ENCODE data around the gene ELP1. TPM values are rescaled to one million over a fixed set of nuclear protein-coding genes. Genes with fewer than 3 reads are reported as not detected.

Gene ELP1
- total and polyA plus RNA-seq, 5 experiments from 2014 or later = 12.8 to 38.8 (median 19.6) TPM

- H3K4me1 Mint-ChIP-seq = no peaks in the 10 kb centered on the region
- ATAC-seq = no peak
- DNase-seq = no peak
- peak overlapping the region in 1 of 10 donors; percentile 7 for H3K27ac Mint-ChIP-seq
- POLR2A ChIA-PET = no interaction called here
- H3K36me3 Mint-ChIP-seq = peaks cover 24 to 72% (median 48%) of the 10 kb centered on the region in 3 donors
- H3K27me3 Mint-ChIP-seq = no peaks in the 10 kb centered on the region
- no peak overlapping the region for H3K4me3 Mint-ChIP-seq
- H3K9me3 Mint-ChIP-seq = peaks cover 0 to 6% (median 0%) of the 10 kb centered on the region in 9 donors
These were observed 64.7 kb downstream of the ELP1 start for GRCh38 chr9:108869092-108869725.

DNA sequence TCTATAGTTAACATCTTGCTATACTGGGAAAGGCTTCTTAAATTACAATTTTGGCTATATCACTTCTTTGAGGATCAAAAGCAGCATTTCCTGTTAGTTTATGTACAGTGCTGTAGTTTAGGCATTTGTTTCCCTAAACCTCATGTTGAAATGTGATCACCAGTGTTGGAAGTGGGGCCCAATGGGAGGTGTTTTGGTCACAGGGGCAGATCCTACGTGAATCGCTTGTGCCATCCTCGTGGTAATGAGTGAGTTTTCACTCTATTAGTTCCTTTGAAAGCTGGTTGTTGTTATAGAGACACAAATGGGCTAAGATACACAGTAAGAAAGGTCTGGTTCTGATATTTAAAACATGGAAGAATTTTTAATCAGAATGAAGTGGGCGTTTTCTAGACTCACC, 66.1 kb downstream of the ELP1 start:
- Mint-ChIP-seq H3K36me3 (peaks cover 22 to 58% (median 35%) of the 10 kb centered on the region in 3 donors), H3K9me3 (peaks cover 0 to 6% (median 0%) of the 10 kb centered on the region in 9 donors), H3K27me3 (no peaks in the 10 kb centered on the region), H3K4me1 (no peaks in the 10 kb centered on the region), H3K4me3 (no peak overlapping the region), H3K27ac (no peak overlapping the region)
- no peak for ATAC-seq
- POLR2A ChIA-PET = no interaction called here
- DNase-seq = no peak

DNA sequence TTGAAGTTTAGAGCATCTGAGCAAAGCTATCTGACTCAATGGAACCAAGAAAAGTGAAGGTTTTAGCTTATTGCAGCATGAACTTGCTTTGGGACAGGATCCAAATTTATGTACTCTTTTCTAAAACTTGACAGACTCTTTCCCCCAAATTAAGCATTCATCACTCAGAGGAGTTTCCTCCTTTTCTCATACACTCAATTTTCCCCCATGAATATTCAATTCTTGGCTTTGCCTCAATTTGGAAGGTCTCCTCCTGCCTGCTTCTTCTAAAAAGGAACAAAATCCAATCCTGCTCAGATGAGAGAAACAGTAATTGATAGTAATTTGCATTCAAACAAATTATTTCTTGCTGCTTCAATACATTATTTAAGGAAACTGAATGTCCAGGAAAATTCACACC, 66.8 kb downstream of the ELP1 start:
- Mint-ChIP-seq H3K9me3 (peaks cover 0 to 6% (median 0%) of the 10 kb centered on the region in 9 donors), H3K36me3 (peaks cover 22 to 53% (median 30%) of the 10 kb centered on the region in 3 donors), H3K27me3 (no peaks in the 10 kb centered on the region), H3K27ac (no peak overlapping the region), H3K4me1 (no peaks in the 10 kb centered on the region), H3K4me3 (no peak overlapping the region)
- DNase-seq (no peak), ATAC-seq (no peak)
- POLR2A ChIA-PET = no interaction called here

GRCh38 chr9:108866001-108866420, 67.9 kb downstream of the ELP1 start:
- DNase-seq = no peak
- POLR2A ChIA-PET = no interaction called here
- Mint-ChIP-seq H3K9me3 (no peaks in the 10 kb centered on the region), H3K36me3 (peaks cover 14 to 42% (median 21%) of the 10 kb centered on the region in 3 donors), H3K4me3 (no peak overlapping the region), H3K4me1 (peaks cover 0 to 2% (median 0%) of the 10 kb centered on the region in 4 donors), H3K27me3 (no peaks in the 10 kb centered on the region), H3K27ac (peak overlapping the region in 1 of 10 donors; percentile 22)
- no peak for ATAC-seq

- no peak for DNase-seq
- Mint-ChIP-seq H3K27ac (no peak overlapping the region), H3K4me3 (no peak overlapping the region), H3K36me3 (peaks cover 14 to 33% (median 14%) of the 10 kb centered on the region in 3 donors), H3K9me3 (no peaks in the 10 kb centered on the region), H3K27me3 (no peaks in the 10 kb centered on the region), H3K4me1 (peaks cover 0 to 2% (median 0%) of the 10 kb centered on the region in 4 donors)
- POLR2A ChIA-PET = no interaction called here
- no peak for ATAC-seq
These were observed 68.9 kb downstream of the ELP1 start for GRCh38 chr9:108865037-108865436.

DNA sequence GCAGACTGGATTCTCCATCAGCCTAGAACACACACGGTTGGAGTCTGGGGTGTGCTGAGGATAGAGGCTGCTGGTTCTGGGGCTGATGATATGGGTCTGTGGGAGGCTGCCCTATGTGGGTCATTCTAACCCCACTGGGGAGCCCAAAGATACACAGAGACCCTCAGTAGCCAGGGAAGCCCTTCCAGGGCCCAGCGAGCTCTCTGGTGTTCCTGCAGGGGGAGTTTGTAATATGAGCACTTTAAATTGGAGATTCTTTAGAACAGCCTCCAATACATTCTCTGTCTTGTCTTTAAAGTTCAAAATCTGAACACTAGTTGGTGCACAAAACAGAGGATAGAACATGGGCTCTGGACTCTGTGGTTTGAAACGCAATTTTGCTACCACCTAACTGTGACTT, 69.5 kb downstream of the ELP1 start:
- H3K9me3 Mint-ChIP-seq = peaks cover 0 to 3% (median 0%) of the 10 kb centered on the region in 9 donors
- H3K27me3 Mint-ChIP-seq = peaks cover 0 to 2% (median 0%) of the 10 kb centered on the region in 5 donors
- DNase-seq (no peak), ATAC-seq (no peak)
- peaks cover 14 to 29% (median 14%) of the 10 kb centered on the region in 3 donors for H3K36me3 Mint-ChIP-seq
- no peak overlapping the region for H3K27ac Mint-ChIP-seq
- H3K4me3 Mint-ChIP-seq = no peak overlapping the region
- POLR2A ChIA-PET = no interaction called here
- H3K4me1 Mint-ChIP-seq = peaks cover 0 to 2% (median 0%) of the 10 kb centered on the region in 4 donors

DNA sequence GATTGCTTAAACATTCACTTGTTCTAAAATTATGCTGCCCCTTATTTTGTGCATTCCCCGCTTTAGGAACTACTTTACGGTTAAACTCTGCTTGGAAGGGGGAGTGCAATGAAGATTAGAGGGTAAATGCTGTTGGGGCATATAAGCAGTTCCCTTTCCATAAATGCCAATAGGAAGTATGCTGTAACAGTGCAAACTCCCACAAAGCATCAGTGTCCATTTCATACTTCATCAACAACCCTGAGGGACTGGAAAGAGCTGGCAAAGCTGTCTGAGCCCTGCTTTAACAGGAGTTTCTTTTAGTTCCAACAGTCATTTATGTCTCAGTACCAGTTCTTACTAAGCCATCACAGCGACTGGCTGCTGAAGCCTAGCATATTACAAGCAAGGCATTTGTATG, 70.0 kb downstream of the ELP1 start:
- H3K27me3 Mint-ChIP-seq = peaks cover 0 to 3% (median 0%) of the 10 kb centered on the region in 5 donors
- no peak overlapping the region for H3K4me3 Mint-ChIP-seq
- H3K4me1 Mint-ChIP-seq = peaks cover 0 to 2% (median 0%) of the 10 kb centered on the region in 4 donors
- ATAC-seq = no peak
- POLR2A ChIA-PET = no interaction called here
- H3K27ac Mint-ChIP-seq = no peak overlapping the region
- peaks cover 12 to 23% (median 12%) of the 10 kb centered on the region in 3 donors for H3K36me3 Mint-ChIP-seq
- no peak for DNase-seq
- H3K9me3 Mint-ChIP-seq = peaks cover 0 to 3% (median 0%) of the 10 kb centered on the region in 9 donors

- H3K4me3 Mint-ChIP-seq = no peak within 1 kb of the TSS
- H3K27me3 Mint-ChIP-seq = peaks cover 0 to 8% (median 0%) of the 10 kb centered on the region in 5 donors
- peaks cover 0 to 4% (median 0%) of the 10 kb centered on the region in 4 donors for H3K4me1 Mint-ChIP-seq
- no peak for DNase-seq
- no peak for ATAC-seq
- POLR2A ChIA-PET = no interaction called here
- peaks cover 0 to 3% (median 0%) of the 10 kb centered on the region in 9 donors for H3K9me3 Mint-ChIP-seq
- H3K27ac Mint-ChIP-seq = no peak within 1 kb of the TSS
- peaks cover 0 to 4% (median 0%) of the 10 kb centered on the region in 3 donors for H3K36me3 Mint-ChIP-seq
These were observed 71.9 kb downstream of the ELP1 start, which contains the start of gene ACTL7A for GRCh38 chr9:108861997-108862396. Gene ACTL7A (plus strand): TSS chr9:108862266. CDS start chr9:108862323, 57 bp downstream.

GRCh38 chr9:108861464-108861863, 72.5 kb downstream of the ELP1 start:
- H3K4me3 Mint-ChIP-seq = no peak overlapping the region
- peaks cover 0 to 3% (median 0%) of the 10 kb centered on the region in 9 donors for H3K9me3 Mint-ChIP-seq
- peaks cover 0 to 4% (median 0%) of the 10 kb centered on the region in 3 donors for H3K36me3 Mint-ChIP-seq
- no peak for DNase-seq
- H3K27me3 Mint-ChIP-seq = peaks cover 0 to 8% (median 0%) of the 10 kb centered on the region in 5 donors
- H3K27ac Mint-ChIP-seq = no peak overlapping the region
- POLR2A ChIA-PET = no interaction called here
- ATAC-seq = no peak
- H3K4me1 Mint-ChIP-seq = peaks cover 0 to 4% (median 0%) of the 10 kb centered on the region in 4 donors

GRCh38 chr9:108860764-108861163, 73.2 kb downstream of the ELP1 start:
- POLR2A ChIA-PET = no interaction called here
- ATAC-seq = no peak
- H3K27me3 Mint-ChIP-seq = peaks cover 0 to 8% (median 0%) of the 10 kb centered on the region in 5 donors
- peaks cover 0 to 2% (median 0%) of the 10 kb centered on the region in 3 donors for H3K36me3 Mint-ChIP-seq
- peaks cover 0 to 4% (median 0%) of the 10 kb centered on the region in 4 donors for H3K4me1 Mint-ChIP-seq
- no peak overlapping the region for H3K27ac Mint-ChIP-seq
- H3K9me3 Mint-ChIP-seq = peaks cover 0 to 3% (median 0%) of the 10 kb centered on the region in 9 donors
- H3K4me3 Mint-ChIP-seq = no peak overlapping the region
- DNase-seq = no peak

- Mint-ChIP-seq H3K9me3 (peaks cover 0 to 3% (median 0%) of the 10 kb centered on the region in 9 donors), H3K4me3 (no peak overlapping the region), H3K27me3 (peaks cover 0 to 8% (median 0%) of the 10 kb centered on the region in 5 donors), H3K36me3 (no peaks in the 10 kb centered on the region), H3K27ac (no peak overlapping the region), H3K4me1 (peaks cover 0 to 4% (median 0%) of the 10 kb centered on the region in 4 donors)
- DNase-seq = no peak
- ATAC-seq = no peak
- POLR2A ChIA-PET = no interaction called here
These were observed 73.6 kb downstream of the ELP1 start for GRCh38 chr9:108860354-108860753.

DNA sequence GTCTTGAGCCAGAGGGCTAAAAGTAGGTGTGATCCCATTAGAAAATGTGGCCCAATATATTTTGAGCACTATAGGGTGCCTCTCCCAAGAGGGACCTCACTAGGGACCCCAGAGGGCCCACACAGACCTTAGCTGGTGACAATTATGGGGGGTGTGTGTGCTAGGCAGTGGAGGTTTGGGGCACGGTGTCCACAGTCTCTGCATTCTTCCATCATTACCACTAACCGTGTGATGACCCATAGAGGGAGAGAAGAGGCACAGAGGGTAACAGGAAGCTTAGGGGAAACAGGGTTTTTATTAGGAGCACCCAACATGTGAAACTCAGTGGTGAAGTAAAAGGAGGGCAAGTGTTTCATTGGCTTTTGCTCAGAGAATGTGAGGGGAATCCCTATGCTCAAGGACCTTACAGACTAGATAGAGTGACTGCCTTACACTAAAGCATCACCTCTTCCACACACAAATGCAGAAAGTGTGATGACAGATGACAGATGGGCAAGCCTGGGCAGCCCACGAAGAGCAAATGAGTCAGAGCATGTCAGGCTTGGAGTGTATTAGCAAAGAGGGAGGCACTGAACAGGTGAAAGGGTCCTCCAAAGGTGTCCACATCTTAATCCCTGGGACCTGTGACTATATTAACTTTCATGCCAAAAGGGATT, 74.3 kb downstream of the ELP1 start:
- no peak overlapping the region for H3K27ac Mint-ChIP-seq
- POLR2A ChIA-PET = no interaction called here
- ATAC-seq (no peak), DNase-seq (no peak)
- peaks cover 0 to 3% (median 0%) of the 10 kb centered on the region in 9 donors for H3K9me3 Mint-ChIP-seq
- H3K4me3 Mint-ChIP-seq = no peak overlapping the region
- no peaks in the 10 kb centered on the region for H3K36me3 Mint-ChIP-seq
- H3K4me1 Mint-ChIP-seq = peaks cover 0 to 4% (median 0%) of the 10 kb centered on the region in 4 donors
- peaks cover 0 to 8% (median 0%) of the 10 kb centered on the region in 5 donors for H3K27me3 Mint-ChIP-seq

DNA sequence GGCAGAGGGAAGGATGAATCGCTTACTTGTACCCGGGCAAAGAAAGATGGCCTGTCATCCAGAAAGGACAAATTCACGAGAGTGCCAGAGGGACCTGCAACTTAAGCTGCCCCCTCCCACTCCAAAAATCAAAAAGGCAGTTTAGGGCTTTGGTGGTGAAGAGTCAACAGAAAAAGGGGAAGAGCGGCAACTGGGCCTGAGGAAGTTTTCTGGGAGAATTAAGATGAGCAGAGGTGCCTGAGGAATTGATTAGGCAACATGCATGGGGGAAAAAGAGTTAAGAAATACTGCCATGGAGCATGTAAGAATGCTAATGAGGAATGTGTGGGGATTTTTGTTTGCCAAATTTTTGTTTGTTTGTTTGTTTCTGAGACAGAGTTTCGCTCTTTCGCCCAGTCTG, 76.4 kb downstream of the ELP1 start:
- H3K4me1 Mint-ChIP-seq = peaks cover 0 to 4% (median 0%) of the 10 kb centered on the region in 4 donors
- ATAC-seq (no peak), DNase-seq (no peak)
- POLR2A ChIA-PET = no interaction called here
- H3K9me3 Mint-ChIP-seq = peaks cover 0 to 3% (median 0%) of the 10 kb centered on the region in 9 donors
- no peak overlapping the region for H3K27ac Mint-ChIP-seq
- no peak overlapping the region for H3K4me3 Mint-ChIP-seq
- H3K27me3 Mint-ChIP-seq = peaks cover 0 to 8% (median 0%) of the 10 kb centered on the region in 5 donors
- peaks cover 0 to 2% (median 0%) of the 10 kb centered on the region in 3 donors for H3K36me3 Mint-ChIP-seq

Measured in naive thymus-derived CD8-positive, alpha-beta T cell (primary cell).